GM23338 (cell line): Measurements from ENCODE around the gene HOXD9. TPM values are rescaled to one million over a fixed set of nuclear protein-coding genes. Genes with fewer than 3 reads are reported as not detected.

ENCODE experiments used
- ATAC-seq: fragments of 200-7000 bp; cut with Tn5 transposase; 3 replicates; pipeline ENCODE4 v1.9.1; 2020
- DNase-seq: peaks from one replicate; pipeline ENCODE4 v3.0.0-alpha.2; 2015; ENCODE audit warnings: low spot score
- H2AFZ ChIP-seq: fragments of 200-600 bp; sonication (generic); 2 replicates; pipeline ENCODE4 v1.8.0; 2016; ENCODE audit warnings: antibody characterized with exemption, mild to moderate bottlenecking, moderate library complexity
- H3F3A ChIP-seq: fragments of 200-600 bp; sonication (generic); replicated peaks from 2 replicates; pipeline ENCODE4 v1.8.0; 2017; ENCODE audit warnings: antibody characterized with exemption, mixed run types, low read depth
- H3K27ac ChIP-seq: fragments of 200-600 bp; sonication (generic); 2 replicates; pipeline ENCODE4 v1.6.1; 2016; ENCODE audit warnings: low read depth
- H3K27me3 ChIP-seq: fragments of 200-600 bp; sonication (generic); 2 replicates; pipeline ENCODE4 v1.8.0; 2016; ENCODE audit warnings: mild to moderate bottlenecking, mixed run types, moderate library complexity; ENCODE audit not compliant: insufficient read depth
- H3K36me3 ChIP-seq: fragments of 200-600 bp; sonication (generic); 2 replicates; pipeline ENCODE4 v1.8.0; 2016; ENCODE audit warnings: mild to moderate bottlenecking; ENCODE audit not compliant: insufficient read depth
- H3K4me1 ChIP-seq: fragments of 200-600 bp; sonication (generic); 2 replicates; pipeline ENCODE4 v1.8.0; 2016; ENCODE audit warnings: mild to moderate bottlenecking, moderate library complexity; ENCODE audit not compliant: insufficient read depth
- H3K4me2 ChIP-seq: fragments of 200-600 bp; sonication (generic); 2 replicates; pipeline ENCODE4 v1.7.1; 2017; ENCODE audit warnings: mixed run types
- H3K4me3 ChIP-seq: fragments of 200-600 bp; sonication (generic); 2 replicates; pipeline ENCODE4 v1.6.1; 2016; ENCODE audit warnings: mixed run types
- H3K79me2 ChIP-seq: fragments of 200-600 bp; sonication (generic); replicated peaks from 2 replicates; pipeline ENCODE4 v1.8.0; 2017; ENCODE audit warnings: mild to moderate bottlenecking; ENCODE audit not compliant: insufficient read depth
- H3K9me2 ChIP-seq: fragments of 200-600 bp; sonication (generic); 2 replicates; pipeline ENCODE4 v1.8.0; 2017; ENCODE audit not compliant: insufficient read depth
- H4K20me1 ChIP-seq: fragments of 200-600 bp; sonication (generic); replicated peaks from 2 replicates; pipeline ENCODE4 v1.8.0; 2017; ENCODE audit warnings: mild to moderate bottlenecking; ENCODE audit not compliant: insufficient read depth
- H3K27ac Mint-ChIP-seq: 2 replicates; pipeline ENCODE4 v1.8.0; 2020; ENCODE audit warnings: inconsistent platforms, mild to moderate bottlenecking, moderate library complexity, mixed read lengths
- H3K27me3 Mint-ChIP-seq: 3 replicates; pipeline ENCODE4 v1.8.0; 2022; ENCODE audit warnings: low read depth, mild to moderate bottlenecking, moderate library complexity, mixed read lengths, inconsistent platforms; ENCODE audit not compliant: insufficient read depth, poor library complexity
- H3K36me3 Mint-ChIP-seq: 3 replicates; pipeline ENCODE4 v1.8.0; 2021; ENCODE audit warnings: low read depth, mild to moderate bottlenecking, inconsistent platforms, moderate library complexity, mixed read lengths
- H3K4me1 Mint-ChIP-seq: 3 replicates; pipeline ENCODE4 v1.8.0; 2020; ENCODE audit warnings: mild to moderate bottlenecking, inconsistent platforms, mixed read lengths
- H3K4me3 Mint-ChIP-seq: 3 replicates; pipeline ENCODE4 v1.8.0; 2021; ENCODE audit warnings: moderate library complexity, mild to moderate bottlenecking, inconsistent platforms, mixed read lengths
- H3K9me3 Mint-ChIP-seq: 3 replicates; pipeline ENCODE4 v1.8.0; 2020; ENCODE audit warnings: moderate library complexity, mild to moderate bottlenecking, inconsistent platforms, mixed read lengths
- CREB1 ChIP-seq: fragments of 250-450 bp; sonication (Bioruptor Pico); IDR thresholded peaks from 2 replicates; pipeline ENCODE4 v1.5.0; 2020; ENCODE audit warnings: low read depth, mild to moderate bottlenecking, moderate library complexity
- EZH2 ChIP-seq: fragments of 200-600 bp; sonication (generic); IDR thresholded peaks from one replicate; pipeline ENCODE4 v1.8.0; 2017; ENCODE audit warnings: antibody characterized with exemption, mild to moderate bottlenecking, low read depth; ENCODE audit not compliant: unreplicated experiment
- EZH2phosphoT487 ChIP-seq: fragments of 200-600 bp; sonication (generic); IDR thresholded peaks from one replicate; pipeline ENCODE4 v1.8.1; 2018; ENCODE audit warnings: antibody characterized with exemption; ENCODE audit not compliant: unreplicated experiment
- JUNB ChIP-seq: IDR thresholded peaks from one replicate; pipeline ENCODE4 v1.6.1; 2016; ENCODE audit warnings: antibody characterized with exemption; ENCODE audit not compliant: unreplicated experiment
- REST ChIP-seq: IDR thresholded peaks from one replicate; pipeline ENCODE4 v1.6.1; 2018; ENCODE audit warnings: antibody characterized with exemption; ENCODE audit not compliant: unreplicated experiment
- STAT1 ChIP-seq: IDR thresholded peaks from one replicate; pipeline ENCODE4 v1.6.1; 2016; ENCODE audit warnings: antibody characterized with exemption; ENCODE audit not compliant: unreplicated experiment
- ZNF462 ChIP-seq: fragments of 250-450 bp; sonication (Bioruptor Pico); IDR thresholded peaks from 2 replicates; pipeline ENCODE4 v1.5.0; 2020; ENCODE audit warnings: mild to moderate bottlenecking, moderate library complexity
- polyA plus RNA-seq: library from polyadenylated mRNA; unstranded; fragments of >200 nt; fragmentation: Nextera tagmentation; extraction: Ambion mirVana; gene quantifications from 2 replicates; pipeline ENCODE4 v1.2.1, GENCODE V29; 2016
- total RNA-seq: library from RNA; depleted of rRNA; stranded (reverse); fragments of >200 nt; shearing (Covaris generic); gene quantifications from 2 replicates; pipeline ENCODE4 v1.2.3, GENCODE V29; 2014

Gene HOXD9
- total and polyA plus RNA-seq, 2 experiments from 2014 or later = not detected

- ATAC-seq (no peak; the same call in 2 of the 3 replicates), DNase-seq (no peak)
- Histone ChIP-seq H3K9me2 (no peaks in the 10 kb centered on the region), H3K4me2 (peak overlapping the region; percentile 76), H3K4me3 (peak overlapping the region; percentile 53), H3K36me3 (no peaks in the 10 kb centered on the region), H2AFZ (no peak overlapping the region), H3F3A (peaks cover 47% of the 10 kb centered on the region; the same call in 1 of the 2 replicates), H3K27me3 (peaks cover 100% of the 10 kb centered on the region), H3K27ac (no peak overlapping the region), H4K20me1 (peaks cover 31% of the 10 kb centered on the region), H3K4me1 (peaks cover 12% of the 10 kb centered on the region), H3K79me2 (no peaks in the 10 kb centered on the region)
- Mint-ChIP-seq H3K27ac (no peak overlapping the region), H3K4me3 (peak overlapping the region; percentile 45), H3K4me1 (peaks cover 22% of the 10 kb centered on the region), H3K36me3 (peaks cover 3% of the 10 kb centered on the region; the same call in 1 of the 3 replicates), H3K9me3 (peaks cover 10% of the 10 kb centered on the region; the same call in 2 of the 3 replicates), H3K27me3 (peaks cover 99% of the 10 kb centered on the region)
- TF ChIP-seq JUNB = no peak
- peak; percentile 98 for TF ChIP-seq EZH2
- peak; percentile 97 for TF ChIP-seq EZH2phosphoT487
- TF ChIP-seq CREB1 = no peak
- no peak for TF ChIP-seq ZNF462 (CRISPR knock-in tag)
- TF ChIP-seq REST = no peak
- no peak for TF ChIP-seq STAT1
Observed at GRCh38 chr2:176123411-176124109, 1.0 kb downstream of the HOXD9 start.
